HepG2 (cell line): ENCODE measurements around the gene SMAP2. TPM values are rescaled to one million over a fixed set of nuclear protein-coding genes. Genes with fewer than 3 reads are reported as not detected.

ENCODE experiments used
- ATF1 ChIP-seq: IDR thresholded peaks from 2 replicates; pipeline ENCODE4 v1.6.1; 2016; ENCODE audit warnings: mild to moderate bottlenecking, control low read depth
- ERF ChIP-seq: IDR thresholded peaks from 2 replicates; pipeline ENCODE4 v1.6.1; 2018; ENCODE audit warnings: missing biosample characterization, missing genetic modification reagents
- GATAD1 ChIP-seq: IDR thresholded peaks from 2 replicates; pipeline ENCODE4 v1.6.1; 2016; ENCODE audit warnings: missing genetic modification reagents, missing compliant biosample characterization
- GLI4 ChIP-seq: sonication (generic); formaldehyde crosslinking; IDR thresholded peaks from 2 replicates; pipeline ENCODE4 v1.5.1; 2020; ENCODE audit warnings: missing genetic modification reagents, mild to moderate bottlenecking, moderate library complexity, borderline replicate concordance
- HNF4G ChIP-seq, 2 experiments: sonication (generic) in 1 of 2; formaldehyde crosslinking in 1 of 2; IDR thresholded peaks; 2 replicates each; pipeline versions ENCODE4 v1.4.0 to v1.6.1; 2011 to 2020; ENCODE audit warnings: borderline replicate concordance in 2 of 2, low read depth in 2 of 2, mild to moderate bottlenecking in 2 of 2, low read length in 1 of 2, missing genetic modification reagents in 1 of 2, moderate library complexity in 1 of 2
- MEIS1 ChIP-seq: sonication (generic); formaldehyde crosslinking; IDR thresholded peaks from 2 replicates; pipeline ENCODE4 v1.9.0; 2021; ENCODE audit warnings: mild to moderate bottlenecking, missing genetic modification reagents, moderate library complexity, borderline replicate concordance
- PCBP1 ChIP-seq: fragments of 200-400 bp; formaldehyde crosslinking; IDR thresholded peaks from 2 replicates; pipeline ENCODE4 v1.6.1; 2017; ENCODE audit warnings: mild to moderate bottlenecking, low read depth, low read length, borderline replicate concordance
- RARA ChIP-seq: IDR thresholded peaks from 2 replicates; pipeline ENCODE4 v1.6.1; 2016; ENCODE audit warnings: missing genetic modification reagents, missing compliant biosample characterization
- TBX2 ChIP-seq: sonication (generic); formaldehyde crosslinking; IDR thresholded peaks from 2 replicates; pipeline ENCODE4 v1.5.0; 2020; ENCODE audit warnings: missing genetic modification reagents, mild to moderate bottlenecking, borderline replicate concordance
- ZNF572 ChIP-seq: sonication (generic); formaldehyde crosslinking; IDR thresholded peaks from 2 replicates; pipeline ENCODE4 v1.5.1; 2020; ENCODE audit warnings: mild to moderate bottlenecking, missing genetic modification reagents
- polyA plus RNA-seq, 8 experiments: library from polyadenylated mRNA; depleted of rRNA in 3 of 8; stranded (reverse) in 7 of 8; unstranded in 1 of 8; fragments of >200 nt; fragmentation: Illumina TruSeq in 4 of 8; extraction: Trizol in 4 of 8; gene quantifications; 2 replicates each; pipeline versions ENCODE4 v1.2.1 to v1.2.3, GENCODE V29; 2011 to 2016; ENCODE audit warnings: low read depth in 4 of 8, missing spikeins in 1 of 8, mixed read lengths in 1 of 8; ENCODE audit not compliant: insufficient read depth in 1 of 8
- total RNA-seq, 5 experiments: library from RNA; depleted of rRNA; stranded (reverse); fragments of >200 nt; fragmentation: Illumina TruSeq; extraction: Trizol; gene quantifications; 2 replicates each; pipeline ENCODE4 v1.2.3, GENCODE V29; 2016; ENCODE audit warnings: low read depth in 1 of 5
- TF ChIP-seq, protein P1 (sequence below): sonication (generic); formaldehyde crosslinking; IDR thresholded peaks from 2 replicates; pipeline ENCODE4 v1.5.1; 2020; ENCODE audit warnings: mild to moderate bottlenecking, missing genetic modification reagents
- TF ChIP-seq, protein P2 (sequence below): IDR thresholded peaks from 2 replicates; pipeline ENCODE4 v1.6.1; 2012; ENCODE audit warnings: inconsistent platforms
- TF ChIP-seq, protein P3 (sequence below): sonication (generic); formaldehyde crosslinking; IDR thresholded peaks from 2 replicates; pipeline ENCODE4 v1.4.0; 2020; ENCODE audit warnings: missing genetic modification reagents, borderline replicate concordance
- TF ChIP-seq, protein P4 (sequence below): sonication (generic); formaldehyde crosslinking; IDR thresholded peaks from 2 replicates; pipeline ENCODE4 v1.8.0; 2022; ENCODE audit warnings: mild to moderate bottlenecking, missing genetic modification reagents, borderline replicate concordance
- TF ChIP-seq, protein P5 (sequence below): sonication (generic); formaldehyde crosslinking; IDR thresholded peaks from 2 replicates; pipeline ENCODE4 v1.4.0; 2020; ENCODE audit warnings: missing genetic modification reagents

The SMAP2 gene
- total and polyA plus RNA-seq, 2 of the 13 experiments (the other 11 are each of a cell fraction or from before 2014, with no cell fraction given) = 19.0 to 22.3 TPM

DNA sequence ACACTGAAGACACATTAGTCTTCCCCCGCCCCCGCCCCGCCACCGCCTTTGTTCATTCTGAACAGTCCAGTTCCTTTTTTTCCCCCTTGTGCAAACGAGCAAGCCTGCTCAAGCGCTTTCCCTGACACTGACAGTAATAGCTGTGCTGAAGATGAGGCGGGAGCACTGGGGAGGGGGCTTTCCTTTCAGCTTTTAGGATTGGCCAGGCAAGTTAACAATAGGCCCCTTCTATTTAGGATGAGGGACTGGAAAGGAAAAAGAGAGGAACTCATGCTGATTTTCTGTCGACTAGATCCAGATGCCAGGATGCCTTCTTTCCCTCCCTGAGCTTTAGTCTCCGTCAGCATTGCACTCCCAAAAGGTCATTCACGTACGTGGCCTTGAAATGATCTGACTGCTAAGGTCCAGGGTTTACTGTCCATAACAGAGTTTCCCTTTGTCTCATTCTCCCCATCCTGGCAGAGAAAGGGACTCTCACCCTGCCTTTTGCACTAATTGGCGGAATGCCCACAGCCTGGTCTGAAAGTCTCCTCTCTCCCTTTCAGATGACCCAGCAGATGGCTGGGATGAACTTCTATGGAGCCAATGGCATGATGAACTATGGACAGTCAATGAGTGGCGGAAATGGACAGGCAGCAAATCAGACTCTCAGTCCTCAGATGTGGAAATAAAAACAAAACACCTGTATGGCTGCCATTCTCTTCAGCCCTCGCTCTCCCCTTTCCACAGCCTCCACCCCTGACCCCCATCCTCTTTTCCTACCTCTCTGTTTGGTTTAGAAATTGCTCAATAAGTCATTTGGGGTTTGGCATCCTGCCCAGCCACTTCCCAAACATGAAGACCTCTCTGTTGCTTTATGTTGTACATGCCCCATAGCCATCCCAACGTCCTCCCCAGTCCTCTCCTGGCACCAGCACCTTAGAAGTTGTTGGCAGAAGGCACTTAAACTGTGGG, 48.2 kb downstream of the SMAP2 start (continued):
- TF ChIP-seq, protein P1, sequence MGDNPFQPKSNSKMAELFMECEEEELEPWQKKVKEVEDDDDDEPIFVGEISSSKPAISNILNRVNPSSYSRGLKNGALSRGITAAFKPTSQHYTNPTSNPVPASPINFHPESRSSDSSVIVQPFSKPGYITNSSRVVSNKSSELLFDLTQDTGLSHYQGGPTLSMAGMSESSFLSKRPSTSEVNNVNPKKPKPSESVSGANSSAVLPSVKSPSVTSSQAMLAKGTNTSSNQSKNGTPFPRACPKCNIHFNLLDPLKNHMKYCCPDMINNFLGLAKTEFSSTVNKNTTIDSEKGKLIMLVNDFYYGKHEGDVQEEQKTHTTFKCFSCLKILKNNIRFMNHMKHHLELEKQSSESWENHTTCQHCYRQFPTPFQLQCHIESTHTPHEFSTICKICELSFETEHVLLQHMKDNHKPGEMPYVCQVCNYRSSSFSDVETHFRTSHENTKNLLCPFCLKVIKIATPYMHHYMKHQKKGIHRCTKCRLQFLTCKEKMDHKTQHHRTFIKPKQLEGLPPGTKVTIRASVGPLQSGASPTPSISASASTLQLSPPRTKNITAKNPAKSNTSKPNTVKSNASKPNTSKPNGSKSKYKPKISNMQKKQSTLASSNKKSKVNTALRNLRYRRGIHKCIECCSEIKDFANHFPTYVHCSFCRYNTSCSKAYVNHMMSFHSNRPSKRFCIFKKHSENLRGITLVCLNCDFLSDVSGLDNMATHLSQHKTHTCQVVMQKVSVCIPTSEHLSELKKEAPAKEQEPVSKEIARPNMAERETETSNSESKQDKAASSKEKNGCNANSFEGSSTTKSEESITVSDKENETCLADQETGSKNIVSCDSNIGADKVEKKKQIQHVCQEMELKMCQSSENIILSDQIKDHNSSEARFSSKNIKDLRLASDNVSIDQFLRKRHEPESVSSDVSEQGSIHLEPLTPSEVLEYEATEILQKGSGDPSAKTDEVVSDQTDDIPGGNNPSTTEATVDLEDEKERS = peak; percentile 95
- TF ChIP-seq, protein P2, sequence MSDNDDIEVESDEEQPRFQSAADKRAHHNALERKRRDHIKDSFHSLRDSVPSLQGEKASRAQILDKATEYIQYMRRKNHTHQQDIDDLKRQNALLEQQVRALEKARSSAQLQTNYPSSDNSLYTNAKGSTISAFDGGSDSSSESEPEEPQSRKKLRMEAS = peak; percentile 85
- TF ChIP-seq RARA (CRISPR knock-in tag) (peak; percentile 86), GLI4 (no peak), GATAD1 (CRISPR knock-in tag) (0 out of 2 replicates have a peak, but pooled peaks have one; percentile 19), ATF1 (CRISPR knock-in tag) (peak; percentile 57), HNF4G (IDR thresholded peaks at IDR 0.05; ENCODE audit: borderline replicate concordance, low read depth, low read length) (peak; percentile 91), HNF4G (CRISPR knock-in tag; IDR thresholded peaks at IDR 0.05; ENCODE audit: borderline replicate concordance, low read depth) (peak; percentile 94), ZNF572 (CRISPR knock-in tag) (0 out of 2 replicates have a peak, but pooled peaks have one; percentile 27), PCBP1 (no peak), MEIS1 (0 out of 2 replicates have a peak, but pooled peaks have one; percentile 30), TBX2 (CRISPR knock-in tag) (peak; percentile 90), ERF (CRISPR knock-in tag) (peak; percentile 80; the same call in 1 of the 2 replicates)
- TF ChIP-seq, protein P3, sequence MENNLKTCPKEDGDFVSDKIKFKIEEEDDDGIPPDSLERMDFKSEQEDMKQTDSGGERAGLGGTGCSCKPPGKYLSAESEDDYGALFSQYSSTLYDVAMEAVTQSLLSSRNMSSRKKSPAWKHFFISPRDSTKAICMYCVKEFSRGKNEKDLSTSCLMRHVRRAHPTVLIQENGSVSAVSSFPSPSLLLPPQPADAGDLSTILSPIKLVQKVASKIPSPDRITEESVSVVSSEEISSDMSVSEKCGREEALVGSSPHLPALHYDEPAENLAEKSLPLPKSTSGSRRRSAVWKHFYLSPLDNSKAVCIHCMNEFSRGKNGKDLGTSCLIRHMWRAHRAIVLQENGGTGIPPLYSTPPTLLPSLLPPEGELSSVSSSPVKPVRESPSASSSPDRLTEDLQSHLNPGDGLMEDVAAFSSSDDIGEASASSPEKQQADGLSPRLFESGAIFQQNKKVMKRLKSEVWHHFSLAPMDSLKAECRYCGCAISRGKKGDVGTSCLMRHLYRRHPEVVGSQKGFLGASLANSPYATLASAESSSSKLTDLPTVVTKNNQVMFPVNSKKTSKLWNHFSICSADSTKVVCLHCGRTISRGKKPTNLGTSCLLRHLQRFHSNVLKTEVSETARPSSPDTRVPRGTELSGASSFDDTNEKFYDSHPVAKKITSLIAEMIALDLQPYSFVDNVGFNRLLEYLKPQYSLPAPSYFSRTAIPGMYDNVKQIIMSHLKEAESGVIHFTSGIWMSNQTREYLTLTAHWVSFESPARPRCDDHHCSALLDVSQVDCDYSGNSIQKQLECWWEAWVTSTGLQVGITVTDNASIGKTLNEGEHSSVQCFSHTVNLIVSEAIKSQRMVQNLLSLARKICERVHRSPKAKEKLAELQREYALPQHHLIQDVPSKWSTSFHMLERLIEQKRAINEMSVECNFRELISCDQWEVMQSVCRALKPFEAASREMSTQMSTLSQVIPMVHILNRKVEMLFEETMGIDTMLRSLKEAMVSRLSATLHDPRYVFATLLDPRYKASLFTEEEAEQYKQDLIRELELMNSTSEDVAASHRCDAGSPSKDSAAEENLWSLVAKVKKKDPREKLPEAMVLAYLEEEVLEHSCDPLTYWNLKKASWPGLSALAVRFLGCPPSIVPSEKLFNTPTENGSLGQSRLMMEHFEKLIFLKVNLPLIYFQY (CRISPR knock-in tag) = peak; percentile 43; the same call in 1 of the 2 replicates
- TF ChIP-seq, protein P4, sequence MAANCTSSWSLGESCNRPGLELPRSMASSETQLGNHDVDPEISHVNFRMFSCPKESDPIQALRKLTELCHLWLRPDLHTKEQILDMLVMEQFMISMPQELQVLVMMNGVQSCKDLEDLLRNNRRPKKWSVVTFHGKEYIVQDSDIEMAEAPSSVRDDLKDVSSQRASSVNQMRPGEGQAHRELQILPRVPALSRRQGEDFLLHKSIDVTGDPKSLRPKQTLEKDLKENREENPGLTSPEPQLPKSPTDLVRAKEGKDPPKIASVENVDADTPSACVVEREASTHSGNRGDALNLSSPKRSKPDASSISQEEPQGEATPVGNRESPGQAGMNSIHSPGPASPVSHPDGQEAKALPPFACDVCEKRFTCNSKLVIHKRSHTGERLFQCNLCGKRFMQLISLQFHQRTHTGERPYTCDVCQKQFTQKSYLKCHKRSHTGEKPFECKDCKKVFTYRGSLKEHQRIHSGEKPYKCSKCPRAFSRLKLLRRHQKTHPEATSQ (CRISPR knock-in tag) = peak; percentile 41; the same call in 1 of the 2 replicates
- TF ChIP-seq, protein P5, sequence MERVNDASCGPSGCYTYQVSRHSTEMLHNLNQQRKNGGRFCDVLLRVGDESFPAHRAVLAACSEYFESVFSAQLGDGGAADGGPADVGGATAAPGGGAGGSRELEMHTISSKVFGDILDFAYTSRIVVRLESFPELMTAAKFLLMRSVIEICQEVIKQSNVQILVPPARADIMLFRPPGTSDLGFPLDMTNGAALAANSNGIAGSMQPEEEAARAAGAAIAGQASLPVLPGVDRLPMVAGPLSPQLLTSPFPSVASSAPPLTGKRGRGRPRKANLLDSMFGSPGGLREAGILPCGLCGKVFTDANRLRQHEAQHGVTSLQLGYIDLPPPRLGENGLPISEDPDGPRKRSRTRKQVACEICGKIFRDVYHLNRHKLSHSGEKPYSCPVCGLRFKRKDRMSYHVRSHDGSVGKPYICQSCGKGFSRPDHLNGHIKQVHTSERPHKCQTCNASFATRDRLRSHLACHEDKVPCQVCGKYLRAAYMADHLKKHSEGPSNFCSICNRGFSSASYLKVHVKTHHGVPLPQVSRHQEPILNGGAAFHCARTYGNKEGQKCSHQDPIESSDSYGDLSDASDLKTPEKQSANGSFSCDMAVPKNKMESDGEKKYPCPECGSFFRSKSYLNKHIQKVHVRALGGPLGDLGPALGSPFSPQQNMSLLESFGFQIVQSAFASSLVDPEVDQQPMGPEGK = peak; percentile 62; the same call in 1 of the 2 replicates
